ENCODE data around the gene NDUFAF7. TPM values are rescaled to one million over a fixed set of nuclear protein-coding genes. Genes with fewer than 3 reads are reported as not detected.

Gene NDUFAF7
- total and polyA plus RNA-seq, 9 of the 15 experiments (the other 6 are each of a cell fraction or from before 2014, with no cell fraction given), result 14.9 to 41.6 (median 23.9) TPM

GRCh38 chr2:37267685-37268084 is 36.2 kb downstream of the NDUFAF7 start:
- ChIA-PET CTCF (ENCODE audit: low intra/inter-chr PET ratio) (no interaction called here), POLR2A (no interaction called here)
- Histone ChIP-seq H3K9ac (ENCODE audit: insufficient read depth in 1 of 2, low read depth in 2 of 2, low read length in 2 of 2) (no peak overlapping the region), H3K4me2 (ENCODE audit: insufficient read depth, low read length) (no peak overlapping the region), H3K9me3 (replicated peaks; ENCODE audit: control insufficient read depth, insufficient read depth, low read depth, low read length) (no peaks in the 10 kb centered on the region), H3K36me3 (ENCODE audit: control insufficient read depth, insufficient read depth, low read length) (peaks cover 56% of the 10 kb centered on the region; the same call in 2 of the 3 replicates), H3K4me3 (no peak overlapping the region), H2AFZ (ENCODE audit: low read depth, low read length) (no peak overlapping the region), H3K9me1 (ENCODE audit: control insufficient read depth, insufficient read depth, low read length) (no peaks in the 10 kb centered on the region), H3K27ac (ENCODE audit: extremely low read depth, low read depth, low read length) (no peak overlapping the region), H3K27me3 (ENCODE audit: control insufficient read depth in 2 of 2, insufficient read depth in 2 of 2, low read length in 2 of 2) (no peaks in the 10 kb centered on the region), H4K20me1 (replicated peaks; ENCODE audit: control insufficient read depth, insufficient read depth, low read length) (no peaks in the 10 kb centered on the region), H3K4me1 (replicated peaks in 1 of 2; ENCODE audit: control insufficient read depth in 2 of 2, insufficient read depth in 2 of 2, low read length in 2 of 2) (no peaks in the 10 kb centered on the region), H3K79me2 (ENCODE audit: control insufficient read depth, insufficient read depth, low read length) (no peaks in the 10 kb centered on the region)
- FAIRE-seq (no peak), DNase-seq (ENCODE audit: extremely low read depth in 1 of 4, low spot score in 3 of 4) (no peak), ATAC-seq (no peak)
- no peak for TF ChIP-seq E2F1 (CRISPR knock-in tag; IDR thresholded peaks at IDR 0.05)
- TF ChIP-seq ZNF277 (CRISPR knock-in tag; IDR thresholded peaks at IDR 0.05; ENCODE audit: borderline replicate concordance), result no peak
- TF ChIP-seq CC2D1A (IDR thresholded peaks at IDR 0.05), result no peak
- in situ Hi-C loops (cut with MboI), result no loop called here
- intact Hi-C loops (cut with micrococcal nuclease), result no loop called here
- no TSS peak for BruUV-seq (replicated peaks)

- no TSS peak for BruUV-seq (replicated peaks)
- no peak for TF ChIP-seq CREB3 (tag; conservative IDR thresholded peaks at IDR 0.05; ENCODE audit: low read depth)
Measured at GRCh38 chr2:37268111-37268510, 36.7 kb downstream of the NDUFAF7 start.

More at GRCh38 chr2:37268111-37268510, 36.7 kb downstream of the NDUFAF7 start:
- ChIA-PET CTCF (ENCODE audit: low intra/inter-chr PET ratio) (no interaction called here), POLR2A (no interaction called here)
- ATAC-seq, result no peak
- H3K9me3 ChIP-seq (replicated peaks; ENCODE audit: control insufficient read depth, insufficient read depth, low read depth, low read length), result no peaks in the 10 kb centered on the region
- no peak for FAIRE-seq
- no peaks in the 10 kb centered on the region for H3K4me1 ChIP-seq (replicated peaks in 1 of 2; ENCODE audit: control insufficient read depth in 2 of 2, insufficient read depth in 2 of 2, low read length in 2 of 2)
- H3K27ac ChIP-seq (ENCODE audit: extremely low read depth, low read depth, low read length), result no peak overlapping the region
- 82% methylated on average over 4 of the region's 4 CpGs for WGBS (ENCODE audit: insufficient coverage, low coverage, missing lambda C conversion rate)
- no peaks in the 10 kb centered on the region for H3K27me3 ChIP-seq (ENCODE audit: control insufficient read depth in 2 of 2, insufficient read depth in 2 of 2, low read length in 2 of 2)
- peaks cover 61% of the 10 kb centered on the region for H3K36me3 ChIP-seq (ENCODE audit: control insufficient read depth, insufficient read depth, low read length)
- H3K79me2 ChIP-seq (ENCODE audit: control insufficient read depth, insufficient read depth, low read length), result no peaks in the 10 kb centered on the region
- no peak overlapping the region for H3K4me2 ChIP-seq (ENCODE audit: insufficient read depth, low read length)
- H4K20me1 ChIP-seq (replicated peaks; ENCODE audit: control insufficient read depth, insufficient read depth, low read length), result no peaks in the 10 kb centered on the region
- H2AFZ ChIP-seq (ENCODE audit: low read depth, low read length), result no peak overlapping the region
- intact Hi-C loops (cut with micrococcal nuclease), result no loop called here
- H3K4me3 ChIP-seq, result no peak overlapping the region
- H3K9me1 ChIP-seq (ENCODE audit: control insufficient read depth, insufficient read depth, low read length), result no peaks in the 10 kb centered on the region
- in situ Hi-C loops (cut with MboI), result no loop called here
- no peak for DNase-seq (ENCODE audit: extremely low read depth in 1 of 4, low spot score in 3 of 4)
- no peak overlapping the region for H3K9ac ChIP-seq (ENCODE audit: insufficient read depth in 1 of 2, low read depth in 2 of 2, low read length in 2 of 2)

Data from K562 (cell line).